HCT116 (cell line): ENCODE measurements around the gene ARMCX5.

ENCODE experiments used
- CTCF ChIP-seq, 3 experiments: fragments of 200-600 bp in 1 of 3; sonication (generic) in 1 of 3; IDR thresholded peaks in 2 of 3; conservative IDR thresholded peaks in 1 of 3; 2 replicates each; pipeline ENCODE4 v1.5.1; 2012 to 2017; ENCODE audit warnings: low read depth in 2 of 3, low read length in 2 of 3, antibody characterized with exemption in 1 of 3, borderline replicate concordance in 1 of 3, control low read depth in 1 of 3, mild to moderate bottlenecking in 1 of 3, mixed read lengths in 1 of 3, mixed run types in 1 of 3, moderate library complexity in 1 of 3; ENCODE audit not compliant: insufficient read depth in 1 of 3
- EGR1 ChIP-seq: IDR thresholded peaks from 2 replicates; pipeline ENCODE4 v1.6.1; 2012; ENCODE audit warnings: low read depth
- EZH2 ChIP-seq: fragments of 200-600 bp; sonication (generic); IDR thresholded peaks from 2 replicates; pipeline ENCODE4 v1.6.1; 2017; ENCODE audit warnings: antibody characterized with exemption, mixed run types
- EZH2phosphoT487 ChIP-seq: fragments of 200-600 bp; IDR thresholded peaks from 2 replicates; pipeline ENCODE4 v1.6.1; 2018; ENCODE audit warnings: antibody characterized with exemption, borderline replicate concordance
- POLR2AphosphoS5 ChIP-seq: IDR thresholded peaks from 2 replicates; pipeline ENCODE4 v1.6.1; 2011; ENCODE audit warnings: mild to moderate bottlenecking, low read depth, low read length, moderate library complexity
- REST ChIP-seq: IDR thresholded peaks from 2 replicates; pipeline ENCODE4 v1.6.1; 2012; ENCODE audit warnings: low read depth
- SIN3A ChIP-seq: IDR thresholded peaks from 2 replicates; pipeline ENCODE4 v1.6.1; 2012; ENCODE audit warnings: low read depth
- TCF7L2 ChIP-seq: IDR thresholded peaks from 2 replicates; pipeline ENCODE4 v1.7.0; 2011; ENCODE audit warnings: borderline replicate concordance, inconsistent platforms; ENCODE audit not compliant: insufficient read depth, insufficient read length; ENCODE audit errors: extremely low read depth
- ZNF274 ChIP-seq: fragments of 200-500 bp; sonication (Bioruptor generic); IDR thresholded peaks from 2 replicates; pipeline ENCODE4 v1.6.1; 2014; ENCODE audit warnings: mild to moderate bottlenecking, low read depth, low read length, inconsistent platforms

- TF ChIP-seq TCF7L2 (no peak), CTCF (IDR thresholded peaks at IDR 0.05 in 2 of 3, conservative IDR thresholded peaks at IDR 0.05 in 1 of 3; ENCODE audit: borderline replicate concordance in 1 of 3, insufficient read depth in 1 of 3, low read depth in 2 of 3, low read length in 2 of 3) (no peak), ZNF274 (no peak), SIN3A (no peak), EZH2phosphoT487 (no peak), REST (no peak), POLR2AphosphoS5 (no peak), EZH2 (no peak), EGR1 (no peak)
These were observed 51.6 kb downstream of the ARMCX5 start for GRCh38 chrX:102650903-102651241.
